Progenitor cell of endocrine pancreas (in vitro differentiated cells): ENCODE results near the gene LHFPL5. TPM values are rescaled to one million over a fixed set of nuclear protein-coding genes. Genes with fewer than 3 reads are reported as not detected.

Source experiments
- DNase-seq: peaks from one replicate; pipeline ENCODE4 v3.0.0; 2021; ENCODE audit warnings: low spot score; ENCODE audit not compliant: unreplicated experiment
- H3K27ac Mint-ChIP-seq: 2 replicates; pipeline ENCODE4 v1.8.0; 2021; ENCODE audit warnings: mild to moderate bottlenecking, moderate library complexity, mixed read lengths
- H3K27me3 Mint-ChIP-seq: 2 replicates; pipeline ENCODE4 v1.8.0; 2021; ENCODE audit warnings: mixed read lengths
- H3K36me3 Mint-ChIP-seq: 2 replicates; pipeline ENCODE4 v1.8.0; 2022; ENCODE audit warnings: mixed read lengths; ENCODE audit not compliant: insufficient read depth
- H3K4me1 Mint-ChIP-seq: 2 replicates; pipeline ENCODE4 v1.8.0; 2021; ENCODE audit warnings: low read depth, mixed read lengths
- H3K4me3 Mint-ChIP-seq: 2 replicates; pipeline ENCODE4 v1.8.0; 2021; ENCODE audit warnings: low read depth, mild to moderate bottlenecking, moderate library complexity, mixed read lengths
- H3K9me3 Mint-ChIP-seq: 2 replicates; pipeline ENCODE4 v1.8.0; 2021; ENCODE audit warnings: low read depth, mixed read lengths
- total RNA-seq: library from RNA; stranded (reverse); gene quantifications from 2 replicates; pipeline ENCODE4 v1.2.1, GENCODE V29; 2021
- TF ChIP-seq, protein P1 (sequence below): fragments of 200-600 bp; sonication (generic); IDR thresholded peaks from one replicate; pipeline ENCODE4 v1.5.0; 2021; ENCODE audit warnings: antibody characterized with exemption, mild to moderate bottlenecking; ENCODE audit not compliant: unreplicated experiment

LHFPL5 gene
- total RNA-seq, 1 donor from 2014 or later, result not detected

GRCh38 chr6:35786272-35786671, 18.9 kb upstream of the LHFPL5 start:
- no peak overlapping the region for H3K4me3 Mint-ChIP-seq

GRCh38 chr6:35786810-35787209, 18.3 kb upstream of the LHFPL5 start:
- DNase-seq, result no peak
- no peak overlapping the region for H3K27ac Mint-ChIP-seq
- peaks cover 5% of the 10 kb centered on the region for H3K4me1 Mint-ChIP-seq
- H3K9me3 Mint-ChIP-seq, result no peaks in the 10 kb centered on the region
- TF ChIP-seq, protein P1, sequence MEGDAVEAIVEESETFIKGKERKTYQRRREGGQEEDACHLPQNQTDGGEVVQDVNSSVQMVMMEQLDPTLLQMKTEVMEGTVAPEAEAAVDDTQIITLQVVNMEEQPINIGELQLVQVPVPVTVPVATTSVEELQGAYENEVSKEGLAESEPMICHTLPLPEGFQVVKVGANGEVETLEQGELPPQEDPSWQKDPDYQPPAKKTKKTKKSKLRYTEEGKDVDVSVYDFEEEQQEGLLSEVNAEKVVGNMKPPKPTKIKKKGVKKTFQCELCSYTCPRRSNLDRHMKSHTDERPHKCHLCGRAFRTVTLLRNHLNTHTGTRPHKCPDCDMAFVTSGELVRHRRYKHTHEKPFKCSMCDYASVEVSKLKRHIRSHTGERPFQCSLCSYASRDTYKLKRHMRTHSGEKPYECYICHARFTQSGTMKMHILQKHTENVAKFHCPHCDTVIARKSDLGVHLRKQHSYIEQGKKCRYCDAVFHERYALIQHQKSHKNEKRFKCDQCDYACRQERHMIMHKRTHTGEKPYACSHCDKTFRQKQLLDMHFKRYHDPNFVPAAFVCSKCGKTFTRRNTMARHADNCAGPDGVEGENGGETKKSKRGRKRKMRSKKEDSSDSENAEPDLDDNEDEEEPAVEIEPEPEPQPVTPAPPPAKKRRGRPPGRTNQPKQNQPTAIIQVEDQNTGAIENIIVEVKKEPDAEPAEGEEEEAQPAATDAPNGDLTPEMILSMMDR, result no peak
- H3K36me3 Mint-ChIP-seq, result no peaks in the 10 kb centered on the region
- no peak overlapping the region for H3K4me3 Mint-ChIP-seq
- H3K27me3 Mint-ChIP-seq, result peaks cover 27% of the 10 kb centered on the region

More at GRCh38 chr6:35786272-35786671, 18.9 kb upstream of the LHFPL5 start:
- no peaks in the 10 kb centered on the region for H3K9me3 Mint-ChIP-seq
- TF ChIP-seq, protein P1, result no peak
- DNase-seq, result no peak
- no peak overlapping the region for H3K27ac Mint-ChIP-seq
- H3K36me3 Mint-ChIP-seq, result no peaks in the 10 kb centered on the region
- H3K27me3 Mint-ChIP-seq, result peaks cover 27% of the 10 kb centered on the region
- H3K4me1 Mint-ChIP-seq, result peaks cover 5% of the 10 kb centered on the region

- Mint-ChIP-seq H3K4me1 (peaks cover 5% of the 10 kb centered on the region), H3K36me3 (no peaks in the 10 kb centered on the region), H3K4me3 (no peak overlapping the region)
Observed at GRCh38 chr6:35787266-35788218, 17.6 kb upstream of the LHFPL5 start.

GRCh38 chr6:35788423-35788982, 16.6 kb upstream of the LHFPL5 start:
- H3K36me3 Mint-ChIP-seq, result no peaks in the 10 kb centered on the region

More at GRCh38 chr6:35787266-35788218, 17.6 kb upstream of the LHFPL5 start:
- H3K27ac Mint-ChIP-seq, result no peak overlapping the region
- TF ChIP-seq, protein P1, result no peak
- H3K9me3 Mint-ChIP-seq, result no peaks in the 10 kb centered on the region
- DNase-seq, result no peak
- peaks cover 27% of the 10 kb centered on the region for H3K27me3 Mint-ChIP-seq

GRCh38 chr6:35790683-35791082, 14.5 kb upstream of the LHFPL5 start:
- Mint-ChIP-seq H3K9me3 (no peaks in the 10 kb centered on the region), H3K27ac (no peak overlapping the region), H3K4me3 (no peak overlapping the region), H3K27me3 (peaks cover 37% of the 10 kb centered on the region), H3K36me3 (no peaks in the 10 kb centered on the region), H3K4me1 (no peaks in the 10 kb centered on the region)
- TF ChIP-seq, protein P1, result no peak
- DNase-seq, result no peak

More at GRCh38 chr6:35788423-35788982, 16.6 kb upstream of the LHFPL5 start:
- H3K4me1 Mint-ChIP-seq, result peaks cover 5% of the 10 kb centered on the region
- no peak overlapping the region for H3K27ac Mint-ChIP-seq
- DNase-seq, result no peak
- H3K4me3 Mint-ChIP-seq, result no peak overlapping the region
- no peaks in the 10 kb centered on the region for H3K9me3 Mint-ChIP-seq
- TF ChIP-seq, protein P1, result no peak
- H3K27me3 Mint-ChIP-seq, result peaks cover 34% of the 10 kb centered on the region
